Smooth muscle cell (in vitro differentiated cells): Measurements from ENCODE around the gene SRPX. TPM values are rescaled to one million over a fixed set of nuclear protein-coding genes. Genes with fewer than 3 reads are reported as not detected.

Source experiments
- DNase-seq: peaks from one replicate; lab custom pipeline; 2025; ENCODE audit not compliant: unreplicated experiment; lab: John Stamatoyannopoulos, UW
- H2AFZ ChIP-seq: fragments of 200-600 bp; sonication (generic); 2 replicates; pipeline ENCODE4 v1.6.0; 2016; ENCODE audit warnings: antibody characterized with exemption, low read depth, mild to moderate bottlenecking
- H3F3A ChIP-seq: fragments of 200-600 bp; sonication (generic); 2 replicates; pipeline ENCODE4 v1.6.0; 2017; ENCODE audit warnings: antibody characterized with exemption, low read depth
- H3K27ac ChIP-seq: fragments of 200-600 bp; sonication (generic); 2 replicates; pipeline ENCODE4 v1.5.1; 2016; ENCODE audit warnings: low read depth, mild to moderate bottlenecking
- H3K27me3 ChIP-seq: fragments of 200-600 bp; sonication (generic); 2 replicates; pipeline ENCODE4 v1.6.1; 2016; ENCODE audit warnings: low read depth, mild to moderate bottlenecking
- H3K36me3 ChIP-seq: fragments of 200-600 bp; sonication (generic); 2 replicates; pipeline ENCODE4 v1.5.1; 2016; ENCODE audit warnings: low read depth
- H3K4me1 ChIP-seq: fragments of 200-600 bp; sonication (generic); 2 replicates; pipeline ENCODE4 v1.5.1; 2016; ENCODE audit warnings: low read depth
- H3K4me2 ChIP-seq: fragments of 200-600 bp; sonication (generic); 2 replicates; pipeline ENCODE4 v1.6.0; 2016; ENCODE audit warnings: mild to moderate bottlenecking
- H3K4me3 ChIP-seq: fragments of 200-600 bp; sonication (generic); 2 replicates; pipeline ENCODE4 v1.5.1; 2016; ENCODE audit warnings: mild to moderate bottlenecking
- H3K79me2 ChIP-seq: fragments of 200-600 bp; sonication (generic); 2 replicates; pipeline ENCODE4 v1.6.0; 2016; ENCODE audit warnings: low read depth, mild to moderate bottlenecking
- H3K9ac ChIP-seq: fragments of 200-600 bp; sonication (generic); 2 replicates; pipeline ENCODE4 v1.6.0; 2016; ENCODE audit warnings: low read depth
- H3K9me3 ChIP-seq: fragments of 200-600 bp; sonication (generic); replicated peaks from 2 replicates; pipeline ENCODE4 v1.5.1; 2016; ENCODE audit warnings: low read depth
- H4K20me1 ChIP-seq: fragments of 200-600 bp; sonication (generic); 2 replicates; pipeline ENCODE4 v1.6.0; 2016; ENCODE audit warnings: low read depth
- WGBS: methylation state at CpG from one replicate; pipeline ENCODE4 v1.1.7; 2016; ENCODE audit warnings: low lambda C conversion rate; 5-methylcytosine and 5-hydroxymethylcytosine counted together
- polyA plus RNA-seq: library from polyadenylated mRNA; unstranded; fragments of >200 nt; fragmentation: Nextera tagmentation; extraction: Ambion mirVana; gene quantifications from 2 replicates; pipeline ENCODE4 v1.2.1, GENCODE V29; 2016
- total RNA-seq: library from RNA; depleted of rRNA; stranded (reverse); fragments of >200 nt; gene quantifications from 2 replicates; pipeline ENCODE4 v1.2.3, GENCODE V29; 2014
- TF ChIP-seq, protein P1 (sequence below): fragments of 200-600 bp; sonication (generic); IDR thresholded peaks from 2 replicates; pipeline ENCODE4 v1.5.1; 2017; ENCODE audit warnings: borderline replicate concordance, mild to moderate bottlenecking, antibody characterized with exemption; ENCODE audit not compliant: insufficient read depth, poor library complexity, severe bottlenecking

SRPX gene
- total and polyA plus RNA-seq, 2 experiments from 2014 or later = 46.1 to 64.9 TPM

DNA sequence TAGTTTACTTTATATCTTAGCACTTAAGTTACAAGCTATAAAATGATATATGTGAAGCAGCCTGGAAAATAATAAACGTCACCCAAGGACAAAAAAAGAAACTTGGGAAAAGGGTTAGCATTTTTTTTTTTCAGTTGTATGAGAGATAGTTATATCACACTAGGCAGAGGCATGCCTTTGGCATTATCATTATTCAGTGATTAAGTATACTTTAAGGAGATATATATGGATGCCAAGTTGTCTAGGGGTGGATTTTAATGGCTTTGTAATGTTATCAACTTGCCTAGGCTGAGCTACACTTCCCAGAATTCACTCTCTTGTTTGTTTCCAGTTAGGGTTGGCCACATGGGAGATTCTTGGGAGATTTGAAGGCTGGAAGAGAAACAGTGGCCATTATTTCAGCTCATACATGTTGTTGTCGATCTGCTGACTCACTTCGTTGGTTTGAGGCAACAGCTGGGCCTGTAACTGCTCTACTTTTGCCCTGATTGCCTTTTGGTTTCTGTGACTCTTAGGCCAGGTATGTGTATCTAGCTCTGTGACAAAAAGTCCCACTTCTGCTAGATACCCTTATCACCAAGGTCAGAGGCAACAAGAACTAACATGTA, 11.5 kb upstream of the SRPX start:
- H3K4me2 ChIP-seq = no peak overlapping the region
- H3K36me3 ChIP-seq = no peaks in the 10 kb centered on the region
- peak overlapping the region; percentile 78 for H3K27ac ChIP-seq
- no peaks in the 10 kb centered on the region for H3K79me2 ChIP-seq
- no peak for DNase-seq
- no peaks in the 10 kb centered on the region for H4K20me1 ChIP-seq
- TF ChIP-seq, protein P1, sequence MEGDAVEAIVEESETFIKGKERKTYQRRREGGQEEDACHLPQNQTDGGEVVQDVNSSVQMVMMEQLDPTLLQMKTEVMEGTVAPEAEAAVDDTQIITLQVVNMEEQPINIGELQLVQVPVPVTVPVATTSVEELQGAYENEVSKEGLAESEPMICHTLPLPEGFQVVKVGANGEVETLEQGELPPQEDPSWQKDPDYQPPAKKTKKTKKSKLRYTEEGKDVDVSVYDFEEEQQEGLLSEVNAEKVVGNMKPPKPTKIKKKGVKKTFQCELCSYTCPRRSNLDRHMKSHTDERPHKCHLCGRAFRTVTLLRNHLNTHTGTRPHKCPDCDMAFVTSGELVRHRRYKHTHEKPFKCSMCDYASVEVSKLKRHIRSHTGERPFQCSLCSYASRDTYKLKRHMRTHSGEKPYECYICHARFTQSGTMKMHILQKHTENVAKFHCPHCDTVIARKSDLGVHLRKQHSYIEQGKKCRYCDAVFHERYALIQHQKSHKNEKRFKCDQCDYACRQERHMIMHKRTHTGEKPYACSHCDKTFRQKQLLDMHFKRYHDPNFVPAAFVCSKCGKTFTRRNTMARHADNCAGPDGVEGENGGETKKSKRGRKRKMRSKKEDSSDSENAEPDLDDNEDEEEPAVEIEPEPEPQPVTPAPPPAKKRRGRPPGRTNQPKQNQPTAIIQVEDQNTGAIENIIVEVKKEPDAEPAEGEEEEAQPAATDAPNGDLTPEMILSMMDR = no peak
- no peaks in the 10 kb centered on the region for H3F3A ChIP-seq
- H3K4me1 ChIP-seq = no peaks in the 10 kb centered on the region
- H3K4me3 ChIP-seq = no peak overlapping the region
- WGBS = 35% methylated on average over 3 of the region's 3 CpGs
- H2AFZ ChIP-seq = no peak overlapping the region
- no peak overlapping the region for H3K9ac ChIP-seq
- H3K27me3 ChIP-seq = no peaks in the 10 kb centered on the region
- H3K9me3 ChIP-seq = no peaks in the 10 kb centered on the region

DNA sequence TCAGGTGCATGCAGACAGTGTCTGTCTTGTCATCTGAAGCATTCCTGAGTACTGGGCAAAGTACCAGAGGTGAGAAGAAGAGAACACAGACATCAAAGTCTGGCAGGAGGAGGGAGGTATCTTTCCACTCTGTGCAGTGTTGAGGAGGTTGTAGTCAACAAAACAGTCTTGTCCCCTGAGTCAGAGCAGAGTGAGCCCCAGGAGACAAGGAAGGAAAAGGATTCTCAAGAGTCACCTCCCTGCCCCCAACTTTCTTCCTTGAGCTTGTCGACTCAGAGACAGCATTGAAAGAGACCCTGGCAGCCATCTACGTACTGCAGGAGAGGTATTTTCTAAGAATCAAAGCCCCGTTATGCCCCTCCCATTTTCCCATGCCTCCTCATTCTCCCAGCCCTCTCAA, 4.4 kb upstream of the SRPX start:
- Histone ChIP-seq H3K4me1 (no peaks in the 10 kb centered on the region), H3K36me3 (no peaks in the 10 kb centered on the region), H3K9ac (no peak overlapping the region), H3K9me3 (no peaks in the 10 kb centered on the region), H3K27me3 (no peaks in the 10 kb centered on the region), H3F3A (no peaks in the 10 kb centered on the region), H3K4me3 (no peak overlapping the region), H3K79me2 (no peaks in the 10 kb centered on the region), H2AFZ (peak overlapping the region; percentile 18), H3K27ac (peak overlapping the region; percentile 9), H4K20me1 (no peaks in the 10 kb centered on the region), H3K4me2 (peak overlapping the region; percentile 33)
- TF ChIP-seq, protein P1 = no peak
- DNase-seq = no peak
- WGBS = 47% methylated on average over 3 of the region's 3 CpGs

DNA sequence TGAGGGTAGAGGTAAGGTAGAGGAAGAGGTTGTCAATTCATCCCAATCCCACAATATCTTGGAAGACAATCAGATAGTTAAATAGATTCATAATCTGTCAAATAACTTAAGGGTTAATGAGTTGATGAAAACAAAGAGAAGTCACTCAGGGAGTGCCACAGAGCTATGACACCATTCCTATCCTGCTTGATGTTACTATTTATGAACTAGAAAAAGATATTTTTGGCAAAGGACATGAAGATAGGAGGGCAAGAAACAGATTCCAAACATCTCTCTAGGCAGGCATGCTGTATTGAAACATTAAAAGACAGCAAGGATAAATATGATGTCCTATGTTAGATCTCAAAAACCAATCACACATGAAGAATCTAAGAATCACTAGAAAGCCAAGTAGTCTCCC, 3.5 kb upstream of the SRPX start:
- Histone ChIP-seq H4K20me1 (no peaks in the 10 kb centered on the region), H3K4me2 (no peak overlapping the region), H3K9me3 (no peaks in the 10 kb centered on the region), H3K27me3 (no peaks in the 10 kb centered on the region), H3K9ac (no peak overlapping the region), H3K4me3 (no peak overlapping the region), H3K79me2 (no peaks in the 10 kb centered on the region), H2AFZ (no peak overlapping the region), H3F3A (no peaks in the 10 kb centered on the region), H3K4me1 (no peaks in the 10 kb centered on the region), H3K27ac (no peak overlapping the region), H3K36me3 (no peaks in the 10 kb centered on the region)
- TF ChIP-seq, protein P1 = no peak
- no peak for DNase-seq

DNA sequence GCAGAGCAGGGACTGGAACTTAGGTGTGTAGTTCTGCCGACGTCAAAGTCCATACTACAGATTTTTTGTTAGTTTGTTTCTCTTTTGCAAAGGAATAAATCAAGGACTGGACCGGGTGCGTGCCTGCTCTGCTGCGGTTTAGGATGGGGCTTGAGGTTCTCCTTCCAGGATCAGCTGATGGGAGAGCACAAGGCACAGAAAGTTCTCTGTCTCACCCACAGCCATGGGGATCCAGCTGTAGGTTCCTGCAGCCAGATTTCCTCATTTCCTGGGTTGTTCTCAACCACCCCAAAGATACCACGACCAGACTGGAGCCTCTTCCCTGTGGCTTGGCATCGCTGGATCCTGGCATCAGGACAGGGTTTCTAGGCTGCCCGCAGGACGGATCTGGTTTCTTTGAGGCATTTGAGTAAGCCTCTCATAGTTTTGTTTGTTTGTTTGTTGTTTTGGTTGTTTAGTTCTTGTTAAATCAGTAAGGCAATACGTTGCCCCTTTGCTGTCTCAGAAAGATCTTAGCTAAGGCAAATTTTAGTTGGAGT, 789 bp upstream of the SRPX start:
- peak overlapping the region; percentile 88 for H3K4me2 ChIP-seq
- peak overlapping the region; percentile 76 for H2AFZ ChIP-seq
- no peak overlapping the region for H3K27ac ChIP-seq
- TF ChIP-seq, protein P1 = no peak
- peak overlapping the region; percentile 52 for H3K4me3 ChIP-seq
- H3K4me1 ChIP-seq = no peaks in the 10 kb centered on the region
- no peaks in the 10 kb centered on the region for H3F3A ChIP-seq
- H3K9me3 ChIP-seq = no peaks in the 10 kb centered on the region
- H3K27me3 ChIP-seq = no peaks in the 10 kb centered on the region
- 77% methylated on average over 10 of the region's 10 CpGs for WGBS
- H3K79me2 ChIP-seq = no peaks in the 10 kb centered on the region
- no peak overlapping the region for H3K9ac ChIP-seq
- no peaks in the 10 kb centered on the region for H4K20me1 ChIP-seq
- no peaks in the 10 kb centered on the region for H3K36me3 ChIP-seq
- no peak for DNase-seq
